Smooth muscle cell (in vitro differentiated cells): ENCODE results near the gene FOSL2. TPM values are rescaled to one million over a fixed set of nuclear protein-coding genes. Genes with fewer than 3 reads are reported as not detected.

Source experiments
- DNase-seq: peaks from one replicate; lab custom pipeline; 2025; ENCODE audit not compliant: unreplicated experiment; lab: John Stamatoyannopoulos, UW
- H2AFZ ChIP-seq: fragments of 200-600 bp; sonication (generic); 2 replicates; pipeline ENCODE4 v1.6.0; 2016; ENCODE audit warnings: antibody characterized with exemption, low read depth, mild to moderate bottlenecking
- H3F3A ChIP-seq: fragments of 200-600 bp; sonication (generic); 2 replicates; pipeline ENCODE4 v1.6.0; 2017; ENCODE audit warnings: antibody characterized with exemption, low read depth
- H3K27ac ChIP-seq: fragments of 200-600 bp; sonication (generic); 2 replicates; pipeline ENCODE4 v1.5.1; 2016; ENCODE audit warnings: low read depth, mild to moderate bottlenecking
- H3K27me3 ChIP-seq: fragments of 200-600 bp; sonication (generic); 2 replicates; pipeline ENCODE4 v1.6.1; 2016; ENCODE audit warnings: low read depth, mild to moderate bottlenecking
- H3K36me3 ChIP-seq: fragments of 200-600 bp; sonication (generic); 2 replicates; pipeline ENCODE4 v1.5.1; 2016; ENCODE audit warnings: low read depth
- H3K4me1 ChIP-seq: fragments of 200-600 bp; sonication (generic); 2 replicates; pipeline ENCODE4 v1.5.1; 2016; ENCODE audit warnings: low read depth
- H3K4me2 ChIP-seq: fragments of 200-600 bp; sonication (generic); 2 replicates; pipeline ENCODE4 v1.6.0; 2016; ENCODE audit warnings: mild to moderate bottlenecking
- H3K4me3 ChIP-seq: fragments of 200-600 bp; sonication (generic); 2 replicates; pipeline ENCODE4 v1.5.1; 2016; ENCODE audit warnings: mild to moderate bottlenecking
- H3K79me2 ChIP-seq: fragments of 200-600 bp; sonication (generic); 2 replicates; pipeline ENCODE4 v1.6.0; 2016; ENCODE audit warnings: low read depth, mild to moderate bottlenecking
- H3K9ac ChIP-seq: fragments of 200-600 bp; sonication (generic); 2 replicates; pipeline ENCODE4 v1.6.0; 2016; ENCODE audit warnings: low read depth
- H3K9me3 ChIP-seq: fragments of 200-600 bp; sonication (generic); replicated peaks from 2 replicates; pipeline ENCODE4 v1.5.1; 2016; ENCODE audit warnings: low read depth
- H4K20me1 ChIP-seq: fragments of 200-600 bp; sonication (generic); 2 replicates; pipeline ENCODE4 v1.6.0; 2016; ENCODE audit warnings: low read depth
- CTCF ChIP-seq: fragments of 200-600 bp; sonication (generic); IDR thresholded peaks from 2 replicates; pipeline ENCODE4 v1.5.1; 2017; ENCODE audit warnings: borderline replicate concordance, mild to moderate bottlenecking, antibody characterized with exemption; ENCODE audit not compliant: insufficient read depth, poor library complexity, severe bottlenecking
- whole genome bisulfite sequencing: methylation state at CpG from one replicate; pipeline ENCODE4 v1.1.7; 2016; ENCODE audit warnings: low lambda C conversion rate; 5-methylcytosine and 5-hydroxymethylcytosine counted together
- polyA plus RNA-seq: library from polyadenylated mRNA; unstranded; fragments of >200 nt; fragmentation: Nextera tagmentation; extraction: Ambion mirVana; gene quantifications from 2 replicates; pipeline ENCODE4 v1.2.1, GENCODE V29; 2016
- total RNA-seq: library from RNA; depleted of rRNA; stranded (reverse); fragments of >200 nt; gene quantifications from 2 replicates; pipeline ENCODE4 v1.2.3, GENCODE V29; 2014

The FOSL2 gene
- total and polyA plus RNA-seq, 2 experiments from 2014 or later = 70.8 to 106 TPM

GRCh38 chr2:28457237-28457636 is 64.6 kb downstream of the FOSL2 start:
- Histone ChIP-seq H3K9me3 (no peaks in the 10 kb centered on the region), H3K4me2 (no peak overlapping the region), H3K36me3 (no peaks in the 10 kb centered on the region), H4K20me1 (no peaks in the 10 kb centered on the region), H3K4me1 (no peaks in the 10 kb centered on the region), H3K27me3 (no peaks in the 10 kb centered on the region), H3F3A (no peaks in the 10 kb centered on the region), H2AFZ (no peak overlapping the region), H3K27ac (no peak overlapping the region), H3K79me2 (no peaks in the 10 kb centered on the region), H3K9ac (no peak overlapping the region), H3K4me3 (no peak overlapping the region)
- DNase-seq = no peak
- TF ChIP-seq CTCF = no peak
- 92% methylated on average over 10 of the region's 10 CpGs for WGBS

GRCh38 chr2:28461056-28461455 is 68.4 kb downstream of the FOSL2 start:
- no peak for DNase-seq
- no peaks in the 10 kb centered on the region for H3K9me3 ChIP-seq
- no peak overlapping the region for H3K9ac ChIP-seq
- no peaks in the 10 kb centered on the region for H3K79me2 ChIP-seq
- H3K36me3 ChIP-seq = no peaks in the 10 kb centered on the region
- H3K27me3 ChIP-seq = no peaks in the 10 kb centered on the region
- no peak for TF ChIP-seq CTCF
- H2AFZ ChIP-seq = no peak overlapping the region
- no peak overlapping the region for H3K27ac ChIP-seq
- no peaks in the 10 kb centered on the region for H4K20me1 ChIP-seq
- H3K4me2 ChIP-seq = no peak overlapping the region
- no peak overlapping the region for H3K4me3 ChIP-seq
- peaks cover 4% of the 10 kb centered on the region for H3F3A ChIP-seq
- 88% methylated on average over 2 of the region's 2 CpGs for WGBS
- no peaks in the 10 kb centered on the region for H3K4me1 ChIP-seq

- H3K4me3 ChIP-seq = no peak overlapping the region
- no peak overlapping the region for H3K4me2 ChIP-seq
- no peak overlapping the region for H3K9ac ChIP-seq
- no peak for TF ChIP-seq CTCF
- no peaks in the 10 kb centered on the region for H3K27me3 ChIP-seq
- H4K20me1 ChIP-seq = no peaks in the 10 kb centered on the region
- peaks cover 4% of the 10 kb centered on the region for H3F3A ChIP-seq
- no peaks in the 10 kb centered on the region for H3K4me1 ChIP-seq
- no peaks in the 10 kb centered on the region for H3K79me2 ChIP-seq
- DNase-seq = no peak
- H3K27ac ChIP-seq = no peak overlapping the region
- H3K36me3 ChIP-seq = no peaks in the 10 kb centered on the region
- no peaks in the 10 kb centered on the region for H3K9me3 ChIP-seq
- no peak overlapping the region for H2AFZ ChIP-seq
These were observed 69.5 kb downstream of the FOSL2 start for GRCh38 chr2:28462122-28462521.

GRCh38 chr2:28463211-28463816 is 70.7 kb downstream of the FOSL2 start:
- TF ChIP-seq CTCF = no peak
- Histone ChIP-seq H3K27me3 (no peaks in the 10 kb centered on the region), H3F3A (peaks cover 4% of the 10 kb centered on the region), H3K9ac (no peak overlapping the region), H3K4me3 (no peak overlapping the region), H3K4me1 (no peaks in the 10 kb centered on the region), H3K36me3 (no peaks in the 10 kb centered on the region), H3K4me2 (peak overlapping the region; percentile 69), H3K27ac (peak overlapping the region; percentile 50), H2AFZ (no peak overlapping the region), H3K9me3 (no peaks in the 10 kb centered on the region), H3K79me2 (no peaks in the 10 kb centered on the region), H4K20me1 (no peaks in the 10 kb centered on the region)
- 37% methylated on average over 6 of the region's 6 CpGs for WGBS
- DNase-seq = no peak
